Activated CD8-positive, alpha-beta memory T cell treated with anti-CD3 and anti-CD28 coated beads for 48 hours (primary cell): Measurements from ENCODE around the gene CYP11A1.

Experiments
- DNase-seq, 3 experiments: peaks; one replicate each; pipeline ENCODE4 v3.0.0-alpha.2; 2020; ENCODE audit warnings: low read depth in 2 of 3, low spot score in 2 of 3

The CYP11A1 gene

DNA sequence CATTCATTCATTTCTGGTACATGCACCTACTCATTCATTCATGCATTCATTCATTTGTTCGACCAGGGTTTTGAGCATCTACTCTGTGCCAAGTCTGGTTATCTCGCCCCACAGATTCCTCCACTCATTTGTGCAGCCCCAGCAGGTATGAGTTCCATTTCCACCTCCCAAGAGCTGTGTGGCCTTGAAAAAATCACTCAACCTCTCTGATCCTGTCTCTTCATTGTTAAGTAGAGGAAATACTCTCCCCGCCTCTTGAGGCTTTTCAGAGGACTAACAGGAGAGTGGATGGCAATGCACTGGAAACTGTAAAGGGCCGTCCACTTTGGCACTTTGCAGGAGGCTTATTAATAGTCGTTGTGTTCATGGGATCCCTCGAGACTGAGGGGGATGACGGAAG lies 61.8 kb downstream of the CYP11A1 start:
- no peak for DNase-seq

DNA sequence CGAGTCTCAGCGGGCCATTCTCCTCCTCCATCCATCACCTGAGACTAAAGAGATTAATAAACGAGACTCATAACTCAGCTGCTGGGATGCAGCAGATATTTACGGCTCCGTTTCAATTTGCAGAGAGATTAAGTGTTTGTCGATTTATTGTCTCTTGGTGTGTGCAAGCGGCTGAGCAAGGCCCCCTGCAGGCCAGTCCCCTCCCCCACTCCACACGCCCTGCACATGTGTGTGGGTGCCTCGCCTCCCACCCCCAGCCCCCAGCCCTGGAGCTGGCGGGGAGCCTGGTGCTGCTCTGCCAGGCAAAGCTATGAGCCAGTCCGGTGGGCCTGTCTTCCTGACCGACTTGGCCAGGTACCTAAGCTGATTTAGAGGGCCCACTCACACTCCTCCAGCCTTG lies 63.0 kb downstream of the CYP11A1 start:
- DNase-seq: no peak

DNA sequence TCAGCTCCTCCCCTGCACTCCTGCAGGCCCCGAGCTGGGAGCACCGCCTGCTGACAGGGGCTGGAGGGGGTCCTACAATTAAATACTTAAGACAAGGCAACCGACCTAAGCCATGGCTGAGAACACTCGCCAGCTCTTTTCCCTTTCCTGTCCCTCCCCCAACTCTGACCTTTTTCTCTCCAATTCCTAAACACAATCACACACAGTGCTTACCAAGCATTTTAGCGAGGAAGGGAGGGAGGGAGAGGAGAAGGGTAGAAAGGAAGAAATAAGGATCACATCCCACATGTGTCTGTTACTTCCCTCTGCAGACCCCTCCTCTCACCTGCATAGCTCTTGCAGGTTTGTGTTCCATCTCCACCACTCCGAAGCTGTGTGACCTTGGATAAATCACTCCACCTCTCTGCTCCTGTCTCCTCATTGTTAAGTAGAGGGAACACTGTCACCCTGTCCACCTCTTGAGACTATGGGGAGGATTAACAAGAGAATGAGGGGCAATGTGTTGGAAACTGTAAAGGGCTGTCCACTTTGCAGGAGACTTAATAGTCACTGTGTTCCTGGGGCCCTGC lies 63.6 kb downstream of the CYP11A1 start:
- DNase-seq: no peak

GRCh38 chr15:74302821-74303359 lies 64.6 kb downstream of the CYP11A1 start:
- no peak for DNase-seq

- DNase-seq: no peak
Observed at GRCh38 chr15:74301583-74302361, 65.7 kb downstream of the CYP11A1 start.

- no peak for DNase-seq
Observed at GRCh38 chr15:74300057-74300795, 67.2 kb downstream of the CYP11A1 start.

DNA sequence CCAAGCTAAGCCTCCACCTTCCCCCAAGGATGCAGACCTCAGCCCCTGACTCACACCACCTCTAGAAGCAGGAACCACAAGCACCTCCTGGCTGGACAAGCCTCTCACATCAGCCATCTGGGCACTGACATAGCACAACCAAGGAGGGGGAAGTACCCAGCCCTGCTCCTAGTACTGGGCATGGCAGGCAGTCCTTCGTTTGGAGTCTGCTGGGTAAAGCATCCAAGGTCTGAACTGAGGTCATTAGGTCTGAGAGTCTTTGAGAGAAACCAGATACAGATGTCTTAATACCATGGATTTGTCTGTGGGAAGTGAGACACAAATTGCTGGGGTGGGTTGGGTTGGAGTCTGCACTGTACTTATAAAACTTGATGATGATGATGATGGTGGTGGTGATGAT lies 69.6 kb downstream of the CYP11A1 start:
- no peak for DNase-seq

- DNase-seq: no peak
Observed at GRCh38 chr15:74295800-74296199, 71.6 kb downstream of the CYP11A1 start.

DNA sequence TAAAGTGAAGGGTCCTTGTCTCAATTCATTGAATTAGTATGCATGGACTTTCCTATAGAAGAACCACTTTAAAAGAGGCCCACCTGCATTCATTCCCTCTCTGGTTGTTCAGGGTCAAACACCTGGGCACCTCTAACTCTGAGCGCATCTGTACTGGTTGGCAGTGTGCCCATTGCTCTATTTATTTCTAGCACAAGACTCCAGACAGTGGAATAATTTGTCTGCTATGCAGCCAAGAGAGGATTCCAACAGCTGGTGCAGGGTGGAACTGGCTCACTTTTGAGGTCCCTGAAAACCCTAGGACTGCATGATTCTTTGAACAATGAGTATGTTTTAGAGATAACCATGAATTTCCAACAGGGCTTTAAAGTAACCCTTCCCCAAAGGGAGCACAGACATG lies 73.4 kb downstream of the CYP11A1 start:
- DNase-seq: no peak

DNA sequence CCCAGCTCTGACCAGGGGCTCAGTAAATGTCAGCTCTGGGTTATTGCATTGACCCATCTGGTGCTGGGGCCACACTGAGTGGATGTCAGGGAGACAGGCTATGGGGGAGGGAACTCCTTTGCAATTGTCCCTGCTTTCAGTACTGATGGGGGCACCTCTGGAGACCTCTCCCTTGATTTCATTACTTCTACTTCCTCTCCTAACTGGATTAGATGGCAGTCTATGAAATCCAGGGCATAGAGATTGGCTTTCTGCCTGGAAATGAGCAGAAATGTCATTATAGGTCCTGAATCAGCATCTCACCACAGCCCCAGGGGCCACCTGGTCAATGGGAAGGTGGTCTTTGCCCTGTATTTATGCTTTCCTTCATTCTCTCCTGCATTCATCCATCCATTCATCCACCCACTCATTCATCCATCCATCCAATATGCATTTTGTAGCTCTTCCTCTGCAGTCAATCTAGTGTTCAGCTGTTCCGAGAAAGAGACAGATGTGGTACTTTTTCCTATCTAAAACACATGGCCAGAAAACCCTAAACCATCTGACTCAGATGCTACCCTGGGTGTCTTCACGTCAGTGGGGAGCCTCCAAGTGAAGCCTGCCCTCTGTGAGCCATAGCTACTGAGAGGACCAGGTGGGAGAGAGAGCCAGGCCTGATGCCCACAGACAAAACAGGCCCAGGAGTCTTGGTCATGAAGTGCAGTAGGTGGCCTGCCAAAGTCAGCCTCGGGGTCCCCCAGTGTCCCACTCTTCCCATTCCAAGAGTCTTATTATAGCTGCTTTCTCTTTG lies 74.2 kb downstream of the CYP11A1 start:
- DNase-seq: no peak

DNA sequence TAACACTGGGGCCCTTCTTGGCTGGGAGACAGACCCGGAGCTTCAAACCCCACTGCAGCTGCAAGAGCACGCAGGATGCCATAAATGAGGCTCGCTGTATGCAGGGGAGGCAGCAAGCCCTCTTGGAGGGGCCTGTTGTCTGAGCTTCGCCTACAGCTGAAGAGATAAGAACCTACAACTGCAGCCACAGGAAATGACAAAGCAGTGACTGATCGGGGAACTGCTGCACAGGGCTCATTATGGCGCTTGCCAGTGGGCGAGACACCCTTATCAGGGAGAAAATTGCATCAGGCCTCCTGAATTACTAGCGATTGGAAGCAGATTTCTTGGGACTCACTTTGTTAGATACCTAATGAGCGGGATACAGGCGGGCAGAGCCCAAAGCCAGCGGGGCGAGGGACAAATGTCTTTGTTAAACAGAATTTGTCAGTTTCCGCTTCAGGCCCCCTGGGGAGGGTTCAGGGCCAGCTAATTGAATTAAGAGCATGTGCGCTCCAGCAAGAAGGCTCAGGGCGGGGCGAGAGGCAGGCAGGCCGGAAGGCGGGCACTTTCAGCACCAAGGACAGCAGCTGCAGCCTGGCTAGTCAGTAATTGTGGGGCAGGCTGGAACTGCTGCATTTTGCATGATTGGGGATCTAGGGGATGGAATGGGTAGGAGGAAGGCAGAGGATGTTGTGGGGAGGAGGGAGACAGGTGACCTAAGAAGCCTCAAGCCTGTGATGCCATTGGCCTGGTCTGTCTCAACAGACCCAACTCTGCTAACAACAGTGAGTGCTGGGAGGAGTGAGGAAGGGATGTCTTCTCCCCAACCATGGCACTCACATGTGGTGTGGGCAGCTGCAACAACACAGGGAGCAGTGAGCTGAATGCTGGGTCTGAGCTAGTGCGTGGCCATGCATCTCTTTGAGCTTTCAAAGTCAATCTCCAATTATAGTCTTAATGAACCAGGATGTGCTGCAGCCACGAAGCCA lies 76.1 kb downstream of the CYP11A1 start:
- DNase-seq: peak; percentile 50 to 75 (median 52)

DNA sequence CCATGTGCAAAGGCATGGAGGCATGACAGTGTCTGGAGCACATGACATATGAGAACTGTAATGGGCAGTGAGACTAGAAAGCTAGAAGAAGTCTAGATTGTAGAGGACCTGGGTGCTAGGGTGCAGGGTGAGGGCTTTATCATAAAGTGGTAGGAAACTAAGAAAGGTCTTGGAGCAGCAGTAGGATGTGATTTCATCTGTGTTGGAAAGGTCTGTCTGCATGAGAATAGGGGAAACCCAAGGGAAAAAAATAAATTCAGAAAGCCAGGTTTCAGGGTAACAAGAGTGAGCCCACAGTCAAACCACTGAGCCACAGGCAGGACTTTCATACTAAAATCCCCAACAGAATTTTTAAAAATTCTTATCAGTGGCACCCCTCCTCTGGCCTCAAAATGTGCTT lies 76.8 kb downstream of the CYP11A1 start:
- DNase-seq: no peak

- no peak for DNase-seq
Observed at GRCh38 chr15:74289671-74290070, 77.8 kb downstream of the CYP11A1 start.
